Measurements from ENCODE around the gene KRT84.

- no peak for TF ChIP-seq CTCF (conservative IDR thresholded peaks at IDR 0.05; ENCODE audit: low read length)
- no peak for TF ChIP-seq EZH2phosphoT487 (IDR thresholded peaks at IDR 0.05; ENCODE audit: borderline replicate concordance)
Observed at GRCh38 chr12:52399756-52400155, 14.3 kb upstream of the KRT84 start.
